IPS-11a (cell line): ENCODE data around the gene UHRF1.
"Not testable (repeated sequence)": the region's sequence is repeated elsewhere in the genome, so short reads cannot be mapped to it uniquely, and the experiment has no call there.

Experiments
- H3K4me3 ChIP-seq: one replicate; pipeline ENCODE4 v1.5.1; 2013; ENCODE audit warnings: low read depth, low read length, control low read depth

UHRF1 gene

DNA sequence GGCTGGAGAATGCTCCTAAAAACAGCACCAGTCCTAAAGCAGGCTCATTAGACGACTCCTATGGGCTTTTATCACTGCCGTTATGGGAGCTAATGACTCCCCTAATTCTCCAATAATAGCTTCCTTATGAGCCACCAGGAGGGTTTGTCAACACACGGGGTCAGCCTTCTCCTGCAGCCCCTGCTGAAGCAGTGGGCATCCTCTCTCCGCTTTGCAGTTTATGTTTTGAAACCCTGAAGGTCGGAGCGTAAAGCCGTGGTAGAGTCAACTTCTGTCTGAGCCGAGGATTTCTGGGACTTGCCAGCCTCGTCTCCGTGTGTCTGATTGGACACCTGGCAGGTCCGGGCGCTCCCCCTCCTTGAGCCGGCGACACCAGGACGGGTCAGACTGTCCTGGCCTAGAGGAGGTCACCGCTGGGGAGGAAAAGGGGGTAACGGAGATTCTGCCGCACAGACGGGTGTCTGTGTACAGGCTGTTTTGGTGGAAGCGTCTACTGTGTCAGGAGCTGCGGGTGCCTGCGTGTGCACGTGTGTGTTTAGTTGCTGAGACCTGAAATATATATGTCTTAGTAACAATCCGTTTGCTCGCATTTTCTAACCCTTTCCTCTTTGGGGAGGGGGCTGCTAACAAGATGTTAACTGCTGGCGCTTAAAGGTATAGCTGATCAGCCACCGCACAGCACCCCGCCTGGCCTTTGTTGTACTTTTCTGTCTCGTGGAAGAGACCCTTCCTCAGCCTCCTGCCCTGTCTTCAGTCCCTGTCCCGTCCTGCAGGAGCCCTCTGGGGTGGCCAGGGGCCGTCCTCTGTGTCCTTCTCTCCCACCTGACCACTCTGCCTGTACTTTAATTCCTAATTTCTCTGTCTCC is 61.5 kb downstream of the UHRF1 start:
- H3K4me3 ChIP-seq = peak overlapping the region; percentile 45

DNA sequence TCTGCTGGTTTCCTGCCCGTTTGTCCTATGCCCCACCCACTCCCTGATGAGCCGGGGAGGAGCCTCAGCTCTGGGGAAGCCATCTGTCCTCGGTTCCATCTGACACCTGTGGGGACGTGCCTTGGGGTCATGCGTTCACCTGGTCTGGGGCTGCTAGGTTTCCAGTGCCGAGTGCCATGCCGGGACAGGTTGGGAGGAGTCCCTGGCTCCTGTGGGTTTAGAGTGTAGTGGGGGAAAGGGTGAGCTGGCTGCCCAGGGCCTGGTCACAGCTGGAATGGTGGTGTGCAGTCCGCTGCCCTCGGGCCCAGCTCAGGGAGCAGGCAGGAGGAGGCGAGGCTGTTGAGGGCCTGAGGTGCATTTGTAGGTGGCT is 62.1 kb downstream of the UHRF1 start:
- H3K4me3 ChIP-seq = peak overlapping the region; percentile 45

DNA sequence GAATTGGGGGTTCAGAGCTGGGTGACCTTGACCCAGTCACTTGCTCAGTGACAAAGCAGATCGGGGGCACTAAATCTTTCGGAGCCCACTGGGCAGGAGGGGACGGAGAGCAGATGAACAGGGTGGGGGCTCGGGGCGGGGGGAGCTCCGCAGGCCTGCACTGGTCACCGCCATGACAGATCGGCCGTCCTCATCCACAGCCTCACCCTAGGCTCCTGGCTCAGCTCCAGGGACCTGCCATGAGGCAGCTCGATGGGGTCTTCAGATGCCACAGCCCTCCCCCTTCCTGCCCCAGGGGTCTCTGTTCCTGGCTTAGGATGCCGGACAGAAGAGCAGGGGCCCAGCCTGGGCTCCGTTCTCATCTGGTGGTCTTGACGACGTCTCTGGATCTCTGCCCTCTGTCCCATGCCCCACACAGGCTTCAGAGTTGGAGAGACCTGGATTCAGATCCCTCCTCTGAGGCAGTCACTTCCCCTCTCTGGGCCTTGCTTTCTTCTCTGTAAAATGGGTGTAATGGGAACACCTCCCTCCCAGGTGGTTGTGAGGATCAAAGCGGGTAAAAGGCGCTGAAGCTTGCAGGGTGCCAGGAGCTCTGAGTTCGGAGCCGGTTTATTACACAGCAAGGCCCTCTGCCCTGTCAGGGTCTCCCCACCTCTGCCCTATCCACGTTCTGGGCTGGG is 62.7 kb downstream of the UHRF1 start:
- H3K4me3 ChIP-seq = no peak overlapping the region

DNA sequence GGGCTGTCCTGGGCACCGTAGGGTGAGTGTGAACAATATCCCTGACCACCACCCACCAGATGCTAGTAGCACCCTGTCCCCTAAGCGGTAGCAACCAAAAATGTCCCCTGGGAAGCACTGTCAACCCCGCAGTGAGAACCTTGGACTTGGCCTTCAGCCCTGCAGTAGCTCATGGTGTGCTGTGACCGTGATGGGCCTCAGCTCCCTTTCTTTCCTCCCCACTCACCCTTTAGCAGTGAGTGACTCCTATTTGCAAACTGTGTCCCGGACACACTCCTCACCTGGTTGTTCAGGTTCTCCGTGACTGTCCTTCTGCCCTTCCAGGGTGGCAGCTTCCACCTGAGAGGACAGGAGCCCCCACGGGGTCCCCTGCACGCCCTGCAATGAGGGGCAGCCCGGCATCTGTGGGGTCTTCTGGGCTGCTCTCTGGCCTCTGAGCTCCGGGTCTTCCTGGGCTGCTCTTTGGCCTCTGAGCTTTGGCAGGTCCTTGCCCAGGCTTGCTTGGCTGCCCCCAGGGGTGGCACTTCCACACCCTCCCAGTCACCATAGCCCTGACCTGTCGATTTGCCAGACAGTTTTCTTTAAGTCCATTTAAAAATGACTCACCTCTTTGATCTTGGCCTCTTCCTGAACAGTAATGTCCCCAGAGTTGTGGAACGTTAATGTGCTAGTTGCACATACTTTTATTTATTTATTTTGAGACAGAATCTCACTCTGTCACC is 63.4 kb downstream of the UHRF1 start:
- no peak overlapping the region for H3K4me3 ChIP-seq

DNA sequence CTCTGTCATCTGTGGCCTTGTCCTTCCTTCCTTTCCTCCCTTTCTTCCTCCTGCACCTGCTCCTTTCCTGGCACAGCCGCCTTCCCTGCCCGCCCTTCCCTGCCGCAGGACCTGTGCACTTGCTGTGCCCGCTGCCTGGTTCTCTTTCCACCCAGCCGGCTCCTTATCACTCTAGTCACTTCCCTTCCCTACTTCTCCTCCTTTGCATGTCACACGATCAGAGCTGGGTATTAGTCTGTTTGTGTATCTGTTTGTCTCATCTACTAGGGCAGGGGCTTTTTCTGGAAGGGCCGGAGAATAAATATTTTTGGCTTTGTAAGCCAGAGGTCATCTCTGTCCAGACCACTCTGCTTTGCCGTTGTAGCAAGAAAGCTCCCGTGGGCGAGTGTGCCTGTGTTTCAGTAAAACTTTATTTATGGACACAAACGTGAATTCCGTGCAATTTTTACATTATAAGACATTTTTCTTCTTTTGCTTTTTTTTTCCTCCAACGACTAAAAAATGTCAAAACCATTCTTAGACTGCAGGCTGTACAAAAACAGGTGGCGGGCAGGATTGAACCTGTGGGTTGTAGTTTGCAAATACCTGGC is 65.7 kb downstream of the UHRF1 start:
- H3K4me3 ChIP-seq = no peak overlapping the region

DNA sequence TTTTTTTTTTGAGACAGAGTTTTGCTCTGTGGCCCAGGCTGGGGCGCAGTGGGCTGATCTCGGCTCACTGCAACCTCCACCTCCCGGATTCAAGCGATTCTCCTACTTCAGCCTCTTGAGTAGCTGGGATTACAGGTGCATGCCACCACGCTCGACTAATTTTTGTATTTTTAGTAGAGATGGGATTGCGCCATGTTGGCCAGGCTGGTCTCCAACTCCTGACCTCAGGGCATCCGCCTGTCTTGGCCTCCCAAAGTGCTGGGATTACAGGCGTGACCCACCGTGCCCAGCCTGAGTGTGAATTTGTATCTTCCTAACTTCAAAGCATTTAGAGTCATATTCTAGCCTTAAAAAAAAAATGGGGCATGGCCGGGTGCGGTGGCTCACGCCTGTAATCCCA is 66.3 kb downstream of the UHRF1 start:
- not testable (repeated sequence) for H3K4me3 ChIP-seq

- no peak overlapping the region for H3K4me3 ChIP-seq
Observed at GRCh38 chr19:4976401-4977298, 67.3 kb downstream of the UHRF1 start.

DNA sequence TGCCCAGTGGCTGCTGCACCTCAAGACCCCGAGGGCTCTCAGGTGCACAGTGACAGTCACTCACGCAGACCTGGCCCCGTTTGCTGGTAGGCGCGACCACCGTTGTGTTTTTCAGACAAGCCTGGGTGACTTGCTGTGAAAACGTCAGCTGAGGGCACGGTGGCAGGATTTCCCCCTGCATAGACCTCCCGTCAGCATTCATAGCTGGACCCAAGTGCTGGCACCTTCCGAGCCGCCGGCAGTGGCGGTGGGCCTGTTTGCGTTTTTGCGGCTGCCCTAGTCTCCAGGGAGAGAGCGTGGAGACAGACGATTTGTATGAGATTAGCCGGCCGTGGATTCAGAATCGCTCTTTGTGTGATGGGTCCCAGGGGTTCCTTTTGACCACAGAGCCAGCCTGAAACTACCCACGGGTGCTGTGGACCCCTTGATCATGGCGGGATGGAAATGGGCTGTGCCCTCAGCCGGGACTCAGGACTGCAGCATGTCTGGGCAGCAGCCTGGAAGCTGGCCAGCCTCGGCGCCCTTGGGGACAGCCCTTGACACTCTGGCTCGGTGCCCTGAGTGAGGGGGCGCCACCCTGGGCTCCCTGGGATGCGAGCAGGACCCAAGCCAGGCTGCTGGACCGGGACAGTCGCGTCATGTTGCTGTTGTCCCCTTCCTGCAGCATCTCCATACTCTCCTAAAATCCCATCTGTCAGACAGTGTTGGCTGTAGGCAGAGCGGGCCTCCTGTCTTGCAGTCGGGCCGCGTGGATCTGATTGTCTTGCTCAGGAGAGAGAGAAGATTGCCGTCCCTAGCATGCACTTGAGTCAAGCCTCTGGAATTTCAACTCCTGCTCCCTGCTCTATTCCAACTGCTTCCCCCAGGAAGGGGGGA is 68.2 kb downstream of the UHRF1 start:
- no peak overlapping the region for H3K4me3 ChIP-seq

GRCh38 chr19:4979211-4979807 is 70.0 kb downstream of the UHRF1 start:
- no peak overlapping the region for H3K4me3 ChIP-seq

- no peak overlapping the region for H3K4me3 ChIP-seq
Observed at GRCh38 chr19:4980067-4980466, 70.8 kb downstream of the UHRF1 start.

DNA sequence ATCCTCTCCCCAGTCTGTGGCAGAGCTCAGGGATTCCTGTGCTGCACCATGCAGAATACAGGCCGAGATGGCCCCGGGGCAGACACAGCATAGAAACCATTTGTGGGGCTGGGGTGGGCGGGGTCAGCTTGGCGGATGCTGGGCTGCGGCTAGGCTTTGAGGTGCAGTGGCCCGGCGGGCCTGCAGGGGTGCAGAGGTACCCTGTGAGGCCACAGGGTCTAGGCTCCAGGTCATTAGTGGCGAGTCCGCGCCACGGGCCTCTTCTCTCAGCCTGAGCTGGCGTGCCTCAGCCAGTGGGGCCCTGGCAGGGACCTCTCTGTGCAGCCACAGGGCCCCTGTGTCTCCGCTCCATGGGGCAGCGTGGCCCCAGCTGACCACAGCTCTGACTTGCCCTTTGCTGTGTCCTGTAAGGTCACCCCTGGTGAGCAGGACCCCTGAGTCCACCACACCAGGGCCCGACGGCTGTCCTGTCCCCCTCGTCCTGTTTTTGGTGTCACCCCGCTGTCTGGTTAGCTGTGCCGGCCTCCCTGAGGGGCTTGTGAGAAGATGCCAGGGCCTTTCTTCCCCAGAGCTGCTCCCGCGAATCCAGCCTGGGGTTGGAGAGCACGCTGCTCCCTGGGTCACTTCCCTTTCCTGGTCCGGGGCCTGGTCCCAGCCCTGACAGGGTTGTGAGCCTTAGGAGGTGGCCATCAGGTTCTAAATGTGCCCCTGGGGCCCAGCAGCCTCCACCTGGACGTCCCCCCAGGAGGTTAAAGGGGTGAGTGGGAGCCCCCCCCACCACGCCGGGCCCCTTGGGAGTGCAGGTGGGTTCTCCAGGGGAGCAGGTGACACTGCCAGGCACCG is 71.8 kb downstream of the UHRF1 start:
- H3K4me3 ChIP-seq = no peak overlapping the region

DNA sequence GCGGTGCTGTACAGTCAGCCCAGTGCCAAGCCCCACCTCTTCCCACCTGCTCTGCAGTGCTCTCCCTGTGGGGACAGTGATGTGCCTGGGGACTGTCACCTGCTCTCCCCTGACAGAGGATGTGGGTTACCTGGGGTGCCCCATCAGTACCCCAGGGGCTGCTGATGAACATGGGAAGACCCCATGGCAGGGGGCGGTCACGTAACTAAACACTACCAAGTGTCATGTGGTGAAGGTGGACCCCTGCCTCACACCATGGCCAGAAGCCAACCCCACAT is 72.3 kb downstream of the UHRF1 start:
- H3K4me3 ChIP-seq = no peak overlapping the region

DNA sequence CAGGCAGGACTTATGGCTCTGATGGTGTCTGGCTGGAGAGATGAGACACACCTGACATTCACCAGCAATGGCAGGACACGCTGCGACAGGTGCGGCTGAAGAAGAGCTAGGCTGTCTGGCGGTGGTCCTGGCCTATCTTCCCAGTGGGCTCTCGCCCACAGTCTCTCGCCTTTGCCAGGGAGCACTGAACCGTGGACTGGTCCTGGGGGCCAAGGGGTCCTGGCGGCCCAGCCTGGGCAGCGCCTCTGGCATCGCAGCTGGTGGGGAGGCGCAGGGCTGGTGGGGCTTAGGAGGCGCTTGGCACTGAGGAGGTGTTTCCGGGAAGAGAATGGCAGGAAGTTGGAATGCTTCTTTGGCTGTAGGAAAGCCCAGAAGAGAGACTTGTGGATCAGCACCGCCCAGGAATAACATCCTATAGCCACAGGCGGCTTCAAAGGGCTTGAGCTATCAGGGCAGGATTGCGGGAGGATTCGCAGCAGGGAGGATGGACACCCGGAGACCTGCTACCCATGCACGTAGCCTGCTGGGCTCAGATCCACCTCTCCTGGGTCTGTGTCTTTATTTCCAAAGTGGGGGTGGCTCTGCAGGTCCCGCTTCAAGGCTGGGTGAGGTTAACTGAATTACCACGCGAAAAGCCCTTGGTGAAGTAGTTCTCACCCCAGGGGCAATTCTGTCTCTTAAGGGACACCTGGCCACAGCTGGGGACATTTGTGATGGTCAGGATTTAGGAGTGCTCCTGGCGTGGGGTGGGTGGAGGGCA is 74.2 kb downstream of the UHRF1 start:
- H3K4me3 ChIP-seq = no peak overlapping the region

- H3K4me3 ChIP-seq = no peak overlapping the region
Observed at GRCh38 chr19:4984106-4984380, 74.7 kb downstream of the UHRF1 start.

- H3K4me3 ChIP-seq = no peak overlapping the region
Observed at GRCh38 chr19:4984438-4984990, 75.2 kb downstream of the UHRF1 start.

DNA sequence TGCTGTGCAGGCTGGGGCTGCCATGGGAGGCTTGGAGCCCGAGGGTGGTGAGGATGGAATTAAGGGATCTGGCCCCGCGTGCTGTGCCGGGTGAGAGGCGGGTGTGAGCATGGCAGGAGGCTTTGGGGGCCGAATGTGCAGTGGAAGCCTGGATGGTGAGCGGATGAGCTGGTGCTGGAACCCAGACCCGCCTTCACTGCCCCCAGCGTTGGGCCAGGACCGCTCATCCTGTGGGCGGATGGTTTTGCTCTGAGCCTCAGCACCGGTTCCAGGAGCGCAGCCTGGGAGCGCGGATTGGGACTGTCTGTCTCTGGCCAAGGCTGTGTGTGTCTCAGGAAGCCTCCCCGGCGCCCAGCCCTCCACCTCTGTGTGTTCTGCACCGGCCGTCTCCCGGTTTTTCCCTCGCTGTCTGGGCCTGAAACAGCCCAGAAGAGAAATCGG is 76.3 kb downstream of the UHRF1 start:
- H3K4me3 ChIP-seq = no peak overlapping the region

DNA sequence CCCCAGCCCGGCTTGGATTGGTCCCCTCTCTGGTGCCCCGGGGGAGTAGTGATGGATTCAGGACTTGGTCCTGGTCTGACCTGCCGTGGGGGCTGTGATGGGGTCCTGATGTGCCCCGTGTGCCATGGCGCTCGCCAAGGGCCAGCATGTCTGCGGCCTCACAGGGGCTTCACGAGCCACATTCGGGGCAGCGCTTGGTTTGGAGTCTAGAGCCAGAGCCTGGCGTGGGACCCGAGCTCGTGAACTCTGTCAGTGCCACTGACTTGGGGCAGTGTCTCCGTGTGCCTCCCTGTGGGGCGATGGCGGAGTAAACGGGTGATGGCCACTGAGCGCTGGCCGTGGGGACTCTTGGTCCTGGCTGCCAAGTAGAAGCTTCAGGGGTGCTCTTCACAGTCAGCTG is 76.8 kb downstream of the UHRF1 start:
- no peak overlapping the region for H3K4me3 ChIP-seq

DNA sequence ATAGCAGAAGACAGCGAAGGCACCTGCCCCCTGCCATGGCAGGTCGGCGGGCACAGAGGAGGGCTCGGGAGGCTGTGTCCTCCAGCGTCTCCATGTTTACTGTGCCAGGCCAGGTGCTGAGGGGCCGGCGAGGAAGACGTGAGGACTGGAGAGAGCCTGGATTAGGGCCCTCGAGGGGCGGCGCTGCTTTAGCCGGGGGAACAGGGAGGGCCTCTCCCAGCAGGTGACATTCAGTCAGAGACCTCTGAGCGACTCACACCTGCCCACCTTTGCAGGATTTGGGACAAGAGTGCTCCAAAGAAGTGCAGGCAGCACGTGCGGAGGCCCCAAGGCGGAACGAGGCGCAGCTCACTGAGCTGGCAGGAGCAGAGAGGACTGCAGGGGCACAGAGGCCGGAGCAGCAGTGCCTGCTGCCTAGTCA is 77.2 kb downstream of the UHRF1 start:
- H3K4me3 ChIP-seq = no peak overlapping the region
